ENCODE measurements around the gene SIGMAR1.

DNA sequence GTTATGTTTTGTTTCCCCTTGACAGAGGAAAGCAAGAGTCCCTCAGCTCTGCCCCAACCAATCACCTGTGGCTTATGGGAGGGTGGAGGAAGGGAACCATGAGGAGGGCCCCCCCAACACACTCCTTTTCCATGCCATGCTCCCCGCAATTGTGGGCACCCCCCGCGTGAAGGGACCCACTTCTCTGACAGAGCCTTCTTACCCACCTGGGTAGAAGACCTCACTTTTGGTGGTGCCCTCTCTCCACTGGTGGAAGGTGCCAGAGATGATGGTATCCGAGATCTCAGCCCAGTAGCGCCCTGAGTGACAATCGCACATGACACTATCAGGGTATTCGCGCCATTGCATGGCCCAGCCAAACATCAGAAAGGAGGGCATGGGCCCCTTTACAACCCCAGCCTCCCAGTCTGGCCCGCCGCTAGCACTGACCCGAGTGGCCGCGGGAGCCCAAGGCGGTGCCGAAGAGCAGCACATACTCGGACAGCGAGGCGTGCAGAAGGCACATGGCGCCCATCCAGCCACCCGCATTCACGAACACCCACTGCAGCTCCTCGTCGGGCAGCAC is 714 bp downstream of the SIGMAR1 start:
- no peak for TF ChIP-seq CTCF (IDR thresholded peaks at IDR 0.05)
- no peak for TF ChIP-seq POLR2A (IDR thresholded peaks at IDR 0.05)
- no peak for TF ChIP-seq EP300 (IDR thresholded peaks at IDR 0.05)
- TF ChIP-seq POLR2AphosphoS5 (IDR thresholded peaks at IDR 0.05): no peak

Measured in upper lobe of left lung (tissue), 4 donors.